Measurements from ENCODE around the gene FOXO3.

FOXO3 gene

GRCh38 chr6:108598305-108598863, 37.7 kb downstream of the FOXO3 start:
- peak; percentile 47 for DNase-seq

GRCh38 chr6:108604156-108604555, 43.4 kb downstream of the FOXO3 start:
- DNase-seq = no peak

GRCh38 chr6:108606250-108606690, 45.6 kb downstream of the FOXO3 start:
- DNase-seq = no peak

GRCh38 chr6:108608453-108609275, 47.9 kb downstream of the FOXO3 start:
- no peak for DNase-seq

GRCh38 chr6:108609276-108609769, 48.6 kb downstream of the FOXO3 start:
- no peak for DNase-seq

GRCh38 chr6:108610270-108610839, 49.6 kb downstream of the FOXO3 start:
- DNase-seq = no peak

GRCh38 chr6:108610957-108611586, 50.4 kb downstream of the FOXO3 start:
- DNase-seq = no peak

GRCh38 chr6:108612852-108613251, 52.1 kb downstream of the FOXO3 start:
- no peak for DNase-seq

GRCh38 chr6:108616544-108616943, 55.8 kb downstream of the FOXO3 start:
- DNase-seq = no peak

- no peak for DNase-seq
Observed at GRCh38 chr6:108616973-108617372, 56.3 kb downstream of the FOXO3 start.

- no peak for DNase-seq
Observed at GRCh38 chr6:108618623-108619152, 58.0 kb downstream of the FOXO3 start.

GRCh38 chr6:108619431-108620197, 58.9 kb downstream of the FOXO3 start:
- no peak for DNase-seq

GRCh38 chr6:108621117-108621516, 60.4 kb downstream of the FOXO3 start:
- DNase-seq = peak; percentile 47

- DNase-seq = no peak
Observed at GRCh38 chr6:108622641-108623298, 62.1 kb downstream of the FOXO3 start.

- DNase-seq = no peak
Observed at GRCh38 chr6:108623995-108624394, 63.3 kb downstream of the FOXO3 start.

GRCh38 chr6:108625581-108625980, 64.9 kb downstream of the FOXO3 start:
- DNase-seq = no peak

- DNase-seq = no peak
Observed at GRCh38 chr6:108626777-108627176, 66.1 kb downstream of the FOXO3 start.

- no peak for DNase-seq
Observed at GRCh38 chr6:108627692-108628550, 67.2 kb downstream of the FOXO3 start.

GRCh38 chr6:108630050-108630714, 69.5 kb downstream of the FOXO3 start:
- no peak for DNase-seq

- DNase-seq = no peak
Observed at GRCh38 chr6:108632441-108632840, 71.7 kb downstream of the FOXO3 start.

Data from T1000 (cell line).